ENCODE data around the gene NEK7. TPM values are rescaled to one million over a fixed set of nuclear protein-coding genes. Genes with fewer than 3 reads are reported as not detected.

NEK7 gene
- total RNA-seq, 4 donors from 2014 or later, result 98.1 to 152 (median 118) TPM

- no peak overlapping the region for H3K27ac ChIP-seq
- H3K27me3 ChIP-seq, result no peaks in the 10 kb centered on the region
- TF ChIP-seq, protein P1, sequence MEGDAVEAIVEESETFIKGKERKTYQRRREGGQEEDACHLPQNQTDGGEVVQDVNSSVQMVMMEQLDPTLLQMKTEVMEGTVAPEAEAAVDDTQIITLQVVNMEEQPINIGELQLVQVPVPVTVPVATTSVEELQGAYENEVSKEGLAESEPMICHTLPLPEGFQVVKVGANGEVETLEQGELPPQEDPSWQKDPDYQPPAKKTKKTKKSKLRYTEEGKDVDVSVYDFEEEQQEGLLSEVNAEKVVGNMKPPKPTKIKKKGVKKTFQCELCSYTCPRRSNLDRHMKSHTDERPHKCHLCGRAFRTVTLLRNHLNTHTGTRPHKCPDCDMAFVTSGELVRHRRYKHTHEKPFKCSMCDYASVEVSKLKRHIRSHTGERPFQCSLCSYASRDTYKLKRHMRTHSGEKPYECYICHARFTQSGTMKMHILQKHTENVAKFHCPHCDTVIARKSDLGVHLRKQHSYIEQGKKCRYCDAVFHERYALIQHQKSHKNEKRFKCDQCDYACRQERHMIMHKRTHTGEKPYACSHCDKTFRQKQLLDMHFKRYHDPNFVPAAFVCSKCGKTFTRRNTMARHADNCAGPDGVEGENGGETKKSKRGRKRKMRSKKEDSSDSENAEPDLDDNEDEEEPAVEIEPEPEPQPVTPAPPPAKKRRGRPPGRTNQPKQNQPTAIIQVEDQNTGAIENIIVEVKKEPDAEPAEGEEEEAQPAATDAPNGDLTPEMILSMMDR (IDR thresholded peaks at IDR 0.05 in 4 of 5, conservative IDR thresholded peaks at IDR 0.05 in 1 of 5), result no peak
- TF ChIP-seq POLR2A (IDR thresholded peaks at IDR 0.05), result no peak
- H3K9me3 ChIP-seq, result no peaks in the 10 kb centered on the region
- H3K36me3 ChIP-seq, result no peaks in the 10 kb centered on the region
- in situ Hi-C loops (cut with MboI; ENCODE audit: low sequenced_read_pairs in 4 of 4) (no loop called here), intact Hi-C loops (cut with DNase I; ENCODE audit: low total_unique reads) (no loop called here)
- no peak overlapping the region for H3K4me3 ChIP-seq
- no peak for ATAC-seq
- H3K4me1 ChIP-seq, result no peaks in the 10 kb centered on the region
- DNase-seq, result no peak
These were observed 112.8 kb downstream of the NEK7 start for GRCh38 chr1:198269646-198269940.

- TF ChIP-seq, protein P1 (IDR thresholded peaks at IDR 0.05 in 4 of 5, conservative IDR thresholded peaks at IDR 0.05 in 1 of 5), result no peak
- DNase-seq (no peak), ATAC-seq (no peak)
- Histone ChIP-seq H3K9me3 (no peaks in the 10 kb centered on the region), H3K27me3 (no peaks in the 10 kb centered on the region), H3K4me1 (no peaks in the 10 kb centered on the region), H3K27ac (no peak overlapping the region), H3K36me3 (no peaks in the 10 kb centered on the region), H3K4me3 (no peak overlapping the region)
- in situ Hi-C loops (cut with MboI; ENCODE audit: low sequenced_read_pairs in 4 of 4), result no loop called here
- intact Hi-C loops (cut with DNase I; ENCODE audit: low total_unique reads), result no loop called here
These were observed 113.6 kb downstream of the NEK7 start for GRCh38 chr1:198270273-198270828.

GRCh38 chr1:198271467-198271866 lies 114.7 kb downstream of the NEK7 start:
- Histone ChIP-seq H3K36me3 (no peaks in the 10 kb centered on the region), H3K27me3 (no peaks in the 10 kb centered on the region), H3K4me1 (no peaks in the 10 kb centered on the region), H3K27ac (no peak overlapping the region), H3K9me3 (no peaks in the 10 kb centered on the region), H3K4me3 (no peak overlapping the region)
- DNase-seq (no peak), ATAC-seq (no peak)
- intact Hi-C loops (cut with DNase I; ENCODE audit: low total_unique reads), result no loop called here
- in situ Hi-C loops (cut with MboI; ENCODE audit: low sequenced_read_pairs in 4 of 4), result no loop called here
- no peak for TF ChIP-seq POLR2A (IDR thresholded peaks at IDR 0.05)
- TF ChIP-seq, protein P1 (IDR thresholded peaks at IDR 0.05 in 4 of 5, conservative IDR thresholded peaks at IDR 0.05 in 1 of 5), result no peak

- no peak overlapping the region for H3K27ac ChIP-seq
- no peaks in the 10 kb centered on the region for H3K36me3 ChIP-seq
- DNase-seq (no peak), ATAC-seq (no peak)
- TF ChIP-seq, protein P1 (IDR thresholded peaks at IDR 0.05 in 4 of 5, conservative IDR thresholded peaks at IDR 0.05 in 1 of 5), result no peak
- TF ChIP-seq POLR2A (IDR thresholded peaks at IDR 0.05), result no peak
- no peak overlapping the region for H3K4me3 ChIP-seq
- no peaks in the 10 kb centered on the region for H3K27me3 ChIP-seq
- intact Hi-C loops (cut with DNase I; ENCODE audit: low total_unique reads), result no loop called here
- in situ Hi-C loops (cut with MboI; ENCODE audit: low sequenced_read_pairs in 4 of 4), result no loop called here
- H3K4me1 ChIP-seq, result no peaks in the 10 kb centered on the region
- no peaks in the 10 kb centered on the region for H3K9me3 ChIP-seq
These were observed 115.7 kb downstream of the NEK7 start for GRCh38 chr1:198272492-198272891.

- H3K4me3 ChIP-seq, result no peak overlapping the region
- no peaks in the 10 kb centered on the region for H3K36me3 ChIP-seq
- no peak for DNase-seq
- ATAC-seq, result no peak
- in situ Hi-C loops (cut with MboI; ENCODE audit: low sequenced_read_pairs in 4 of 4), result no loop called here
- H3K27ac ChIP-seq, result no peak overlapping the region
- no peaks in the 10 kb centered on the region for H3K9me3 ChIP-seq
- H3K4me1 ChIP-seq, result no peaks in the 10 kb centered on the region
- intact Hi-C loops (cut with DNase I; ENCODE audit: low total_unique reads), result no loop called here
- no peaks in the 10 kb centered on the region for H3K27me3 ChIP-seq
- TF ChIP-seq POLR2A (IDR thresholded peaks at IDR 0.05), result no peak
- TF ChIP-seq, protein P1 (IDR thresholded peaks at IDR 0.05 in 4 of 5, conservative IDR thresholded peaks at IDR 0.05 in 1 of 5), result no peak
These were observed 117.0 kb downstream of the NEK7 start for GRCh38 chr1:198273748-198274295.
